Natural killer cell treated with Interleukin-12 subunit alpha and Interleukin-12 subunit beta and Interleukin-15 and Interleukin-18, amount 100 ng/mL, for 72 hours (primary cell): Measurements from ENCODE around the gene GPR82. TPM values are rescaled to one million over a fixed set of nuclear protein-coding genes. Genes with fewer than 3 reads are reported as not detected.

ENCODE experiments used
- ATAC-seq, 2 donors: fragments of 150-1000 bp; cut with Tn5 transposase in 1 of 2; sonication (Bioruptor Pico), chemical (Tn5 transposase) in 1 of 2; 2 replicates each; pipeline ENCODE4 v1.10.0; 2021
- DNase-seq: peaks from one replicate; pipeline ENCODE4 v3.0.0; 2022; ENCODE audit warnings: low spot score
- H3K27ac Mint-ChIP-seq, 2 donors: 1 replicate in 1 of 2; 2 replicates in 1 of 2; pipeline ENCODE4 v1.8.0; 2022; ENCODE audit warnings: mixed read lengths in 2 of 2, mild to moderate bottlenecking in 1 of 2, moderate library complexity in 1 of 2
- H3K27me3 Mint-ChIP-seq, 2 donors: 1 replicate in 1 of 2; 2 replicates in 1 of 2; pipeline ENCODE4 v1.8.0; 2022; ENCODE audit warnings: mixed read lengths in 2 of 2
- H3K36me3 Mint-ChIP-seq: one replicate; pipeline ENCODE4 v1.8.0; 2022; ENCODE audit warnings: mixed read lengths
- H3K4me1 Mint-ChIP-seq, 2 donors: 1 replicate in 1 of 2; 2 replicates in 1 of 2; pipeline ENCODE4 v1.8.0; 2022; ENCODE audit warnings: low read depth in 2 of 2, mixed read lengths in 2 of 2, mild to moderate bottlenecking in 1 of 2
- H3K4me3 Mint-ChIP-seq: one replicate; pipeline ENCODE4 v1.8.0; 2022; ENCODE audit warnings: mixed read lengths
- H3K9me3 Mint-ChIP-seq: 2 replicates; pipeline ENCODE4 v1.8.0; 2022; ENCODE audit warnings: mixed read lengths
- total RNA-seq, 2 donors: library from RNA; stranded (reverse); gene quantifications; one replicate each; pipeline ENCODE4 v1.2.3, GENCODE V29; 2022

GPR82 gene
- total RNA-seq, 2 donors from 2014 or later: 0.33 to 1.9 TPM

DNA sequence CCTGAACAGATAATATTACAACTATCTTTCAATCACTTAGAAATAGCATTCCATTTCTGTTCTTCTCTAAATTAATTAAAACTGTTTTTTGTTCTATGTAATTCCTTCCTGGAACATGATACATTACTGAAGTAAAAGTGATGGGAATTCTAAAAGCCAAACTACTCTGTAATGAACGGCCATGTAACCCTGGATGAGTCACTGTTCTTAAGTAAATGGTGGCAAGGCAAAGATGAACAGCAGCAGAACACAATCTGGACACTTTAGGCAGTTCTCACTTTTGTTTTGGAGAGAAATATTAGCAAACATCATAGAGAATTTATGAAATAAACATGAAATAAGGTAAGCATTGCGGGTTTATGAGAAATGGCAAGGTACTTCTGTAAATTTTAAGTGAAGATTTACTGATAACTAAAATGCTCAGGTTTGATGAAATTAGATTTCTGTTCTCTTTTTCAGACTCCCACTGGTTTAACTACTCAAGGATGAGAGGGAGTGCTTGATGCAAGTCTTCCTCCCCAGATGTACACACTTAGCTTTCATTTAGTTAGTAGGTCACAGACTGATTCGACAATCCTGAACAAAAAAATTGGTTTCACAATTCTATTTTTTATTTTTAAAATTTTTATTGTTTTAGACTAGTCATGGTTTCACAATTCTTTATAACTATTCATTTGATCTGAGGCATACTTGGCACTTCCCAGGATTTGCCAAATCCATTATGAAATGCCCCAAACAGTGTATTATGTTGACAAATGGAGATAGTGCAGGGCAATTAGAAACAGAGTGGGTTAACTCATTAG lies 964 bp upstream of the GPR82 start:
- Mint-ChIP-seq H3K4me3 (peak overlapping the region; percentile 75), H3K36me3 (peaks cover 17% of the 10 kb centered on the region), H3K27ac (peak overlapping the region; percentile 34 to 82)

DNA sequence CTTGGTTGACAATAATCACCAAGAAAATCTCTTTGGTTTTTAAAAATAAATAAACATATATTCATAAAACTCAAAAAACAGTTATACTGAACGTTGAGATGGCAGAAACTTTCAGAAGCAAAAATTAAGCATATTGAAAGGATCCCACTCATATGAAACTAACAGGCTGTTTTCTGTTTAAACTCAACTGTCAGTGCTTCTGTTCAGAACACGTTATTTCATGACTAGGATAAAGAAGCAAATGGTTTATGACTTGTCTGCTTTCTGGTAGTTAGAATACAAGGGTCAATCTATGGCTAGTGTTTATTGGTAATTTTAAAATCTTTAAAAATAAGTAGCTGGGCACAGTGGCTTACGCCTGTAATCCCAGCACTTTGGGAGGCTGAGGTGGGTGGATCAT lies 4.1 kb downstream of the GPR82 start:
- H3K4me1 Mint-ChIP-seq: peaks cover 10 to 12% of the 10 kb centered on the region in 2 donors
- ATAC-seq: no peak
- no peak overlapping the region for H3K27ac Mint-ChIP-seq
- DNase-seq: no peak
- no peaks in the 10 kb centered on the region for H3K9me3 Mint-ChIP-seq
- H3K4me3 Mint-ChIP-seq: no peak overlapping the region
- peaks cover 0 to 12% of the 10 kb centered on the region in 2 donors for H3K27me3 Mint-ChIP-seq
- H3K36me3 Mint-ChIP-seq: no peaks in the 10 kb centered on the region

More for the DNA sequence above, 964 bp upstream of the GPR82 start:
- Mint-ChIP-seq H3K9me3 (peaks cover 2% of the 10 kb centered on the region), H3K4me1 (peaks cover 35 to 39% of the 10 kb centered on the region in 2 donors), H3K27me3 (peaks cover 0 to 16% of the 10 kb centered on the region in 2 donors)
- DNase-seq (no peak), ATAC-seq (no peak)

DNA sequence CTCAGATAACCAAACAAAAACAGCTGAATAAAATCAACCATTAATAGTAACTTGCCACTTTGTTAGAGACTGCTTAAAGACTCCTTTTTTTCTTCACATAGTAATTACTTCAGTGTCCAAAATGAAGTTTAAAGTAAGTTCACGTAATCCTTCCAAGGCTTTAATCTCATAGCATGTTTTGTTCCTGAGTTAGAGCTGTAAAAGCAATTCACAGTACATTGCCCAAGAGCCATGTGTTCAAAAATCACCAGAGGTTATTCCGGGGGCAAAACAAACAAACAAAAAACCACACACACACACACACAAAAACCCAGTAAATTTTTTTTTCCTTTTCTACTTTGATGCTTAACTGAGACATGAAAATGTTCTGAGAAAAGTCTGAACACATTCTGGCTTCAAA lies 6.1 kb downstream of the GPR82 start:
- DNase-seq (no peak), ATAC-seq (no peak)
- Mint-ChIP-seq H3K9me3 (no peaks in the 10 kb centered on the region), H3K4me1 (peaks cover 15% of the 10 kb centered on the region in 2 donors), H3K4me3 (no peak overlapping the region), H3K27me3 (peaks cover 0 to 12% of the 10 kb centered on the region in 2 donors), H3K27ac (no peak overlapping the region), H3K36me3 (no peaks in the 10 kb centered on the region)

DNA sequence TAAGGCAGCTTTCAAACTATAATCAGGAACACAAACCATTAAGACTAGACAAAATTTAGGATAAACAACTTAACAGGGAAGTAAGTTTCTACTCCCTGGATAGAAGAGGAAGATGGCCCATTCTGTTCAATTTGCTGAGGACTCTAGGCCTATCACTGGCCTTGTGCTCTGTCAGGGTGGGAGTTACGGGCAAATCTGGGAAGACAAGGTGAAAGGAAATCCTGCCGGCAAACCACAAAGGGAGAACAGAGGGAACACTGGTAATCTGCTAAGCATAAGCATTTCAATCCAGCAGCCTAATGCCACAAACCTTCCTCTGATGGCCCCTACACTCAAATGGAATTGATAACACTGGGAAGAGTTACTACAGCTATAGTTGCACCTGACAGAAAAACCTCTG lies 8.3 kb downstream of the GPR82 start:
- ATAC-seq (no peak), DNase-seq (no peak)
- Mint-ChIP-seq H3K27me3 (peaks cover 0 to 15% of the 10 kb centered on the region in 2 donors), H3K36me3 (peaks cover 4% of the 10 kb centered on the region), H3K4me3 (no peak overlapping the region), H3K4me1 (peaks cover 25 to 31% of the 10 kb centered on the region in 2 donors), H3K9me3 (no peaks in the 10 kb centered on the region), H3K27ac (no peak overlapping the region)

DNA sequence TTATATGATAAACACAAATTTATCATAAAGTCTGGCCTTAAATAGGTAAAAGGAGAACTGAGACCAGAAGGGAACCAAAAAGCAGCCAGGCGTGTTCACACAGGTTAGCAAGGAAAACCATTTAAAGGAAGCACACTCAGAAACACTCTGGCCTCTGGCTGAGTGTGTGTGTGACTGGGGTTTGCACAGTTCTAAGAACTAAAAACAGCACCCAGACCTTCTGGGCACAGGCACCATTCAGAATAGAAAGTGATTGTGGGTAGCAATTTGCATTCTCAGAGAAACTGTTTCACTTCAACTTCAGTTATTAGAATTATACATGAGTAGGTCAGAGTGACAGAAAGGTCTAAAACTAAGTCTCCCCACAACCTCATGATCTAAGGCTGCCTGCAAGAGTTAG lies 10.0 kb downstream of the GPR82 start:
- peak; percentile 90 to 93 for ATAC-seq
- H3K4me3 Mint-ChIP-seq: peak overlapping the region; percentile 94
- H3K9me3 Mint-ChIP-seq: no peaks in the 10 kb centered on the region
- H3K27me3 Mint-ChIP-seq: peaks cover 0 to 14% of the 10 kb centered on the region in 2 donors
- H3K36me3 Mint-ChIP-seq: peaks cover 4% of the 10 kb centered on the region
- peak overlapping the region; percentile 73 to 85 for H3K27ac Mint-ChIP-seq
- DNase-seq: peak; percentile 65
- peaks cover 25 to 32% of the 10 kb centered on the region in 2 donors for H3K4me1 Mint-ChIP-seq

DNA sequence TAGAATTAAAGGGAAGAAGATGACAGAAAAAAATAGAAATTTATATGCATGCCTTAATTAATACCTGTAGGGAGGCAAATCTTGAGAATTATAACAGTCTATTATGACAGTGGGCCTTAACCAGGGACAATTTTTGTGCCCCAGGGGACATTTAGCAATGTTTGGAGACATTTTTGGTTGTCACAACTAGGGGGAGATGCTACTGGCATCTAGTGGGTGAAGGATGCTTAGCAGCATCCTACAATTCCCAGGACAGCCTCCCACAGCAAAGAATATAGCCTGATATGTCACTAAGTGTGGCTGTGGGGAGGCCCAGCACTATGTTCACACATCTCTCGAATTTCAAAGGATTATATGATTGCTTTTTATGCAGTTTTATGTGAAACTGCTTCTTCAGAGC lies 10.5 kb downstream of the GPR82 start:
- H3K27ac Mint-ChIP-seq: peak overlapping the region; percentile 73 to 85
- no peak for DNase-seq
- peaks cover 4% of the 10 kb centered on the region for H3K36me3 Mint-ChIP-seq
- peaks cover 0 to 14% of the 10 kb centered on the region in 2 donors for H3K27me3 Mint-ChIP-seq
- no peaks in the 10 kb centered on the region for H3K9me3 Mint-ChIP-seq
- peak overlapping the region; percentile 94 for H3K4me3 Mint-ChIP-seq
- H3K4me1 Mint-ChIP-seq: peaks cover 25 to 32% of the 10 kb centered on the region in 2 donors
- ATAC-seq: peak in 1 of 2 donors; percentile 34

DNA sequence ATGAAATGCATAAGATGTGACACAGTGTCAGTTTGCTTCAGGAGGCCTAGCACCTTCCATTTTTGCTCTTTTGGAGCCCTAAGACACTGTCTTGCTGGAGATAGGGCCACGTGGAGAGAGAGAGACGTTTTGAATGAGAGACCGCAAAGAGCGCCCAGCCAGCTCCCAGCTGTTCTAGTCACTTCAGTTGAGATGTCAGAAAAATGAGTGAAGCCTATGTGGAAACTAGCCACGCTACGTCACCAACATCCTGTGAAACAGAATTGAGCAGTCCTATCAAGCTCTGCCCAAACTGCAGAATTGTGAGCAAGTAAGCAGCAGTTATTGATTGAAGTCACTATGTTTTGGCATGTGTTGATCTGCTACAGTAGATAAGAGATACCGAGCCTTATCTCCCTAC lies 13.1 kb downstream of the GPR82 start:
- peaks cover 24 to 31% of the 10 kb centered on the region in 2 donors for H3K4me1 Mint-ChIP-seq
- DNase-seq (peak; percentile 68), ATAC-seq (peak; percentile 81 to 87)
- no peaks in the 10 kb centered on the region for H3K9me3 Mint-ChIP-seq
- H3K27me3 Mint-ChIP-seq: peaks cover 0 to 13% of the 10 kb centered on the region in 2 donors
- peak overlapping the region; percentile 72 for H3K4me3 Mint-ChIP-seq
- H3K27ac Mint-ChIP-seq: peak overlapping the region; percentile 2 to 69
- peaks cover 4% of the 10 kb centered on the region for H3K36me3 Mint-ChIP-seq

DNA sequence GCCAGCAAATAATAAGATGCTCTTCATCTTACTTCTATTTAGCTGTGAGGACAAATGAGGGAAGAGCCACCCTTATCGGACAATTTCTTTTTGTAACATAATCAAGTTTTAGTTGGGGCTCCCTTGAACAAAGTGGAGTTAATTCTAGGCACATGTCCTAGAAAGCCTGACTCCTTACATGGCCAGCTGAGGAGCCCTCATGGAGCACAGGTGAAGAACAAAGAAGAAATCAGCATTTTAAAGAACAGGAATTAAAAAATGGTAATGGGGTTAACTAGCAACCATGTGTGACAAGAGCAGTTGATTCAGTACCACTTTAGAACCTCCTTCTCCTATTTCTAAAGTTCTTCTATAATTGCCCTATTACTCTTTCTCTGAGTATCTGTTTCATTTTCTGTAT lies 15.9 kb downstream of the GPR82 start:
- Mint-ChIP-seq H3K4me1 (peaks cover 15 to 17% of the 10 kb centered on the region in 2 donors), H3K4me3 (no peak overlapping the region), H3K27ac (no peak overlapping the region), H3K9me3 (no peaks in the 10 kb centered on the region), H3K27me3 (peaks cover 0 to 20% of the 10 kb centered on the region in 2 donors), H3K36me3 (peaks cover 4% of the 10 kb centered on the region)
- DNase-seq: no peak
- ATAC-seq: no peak

DNA sequence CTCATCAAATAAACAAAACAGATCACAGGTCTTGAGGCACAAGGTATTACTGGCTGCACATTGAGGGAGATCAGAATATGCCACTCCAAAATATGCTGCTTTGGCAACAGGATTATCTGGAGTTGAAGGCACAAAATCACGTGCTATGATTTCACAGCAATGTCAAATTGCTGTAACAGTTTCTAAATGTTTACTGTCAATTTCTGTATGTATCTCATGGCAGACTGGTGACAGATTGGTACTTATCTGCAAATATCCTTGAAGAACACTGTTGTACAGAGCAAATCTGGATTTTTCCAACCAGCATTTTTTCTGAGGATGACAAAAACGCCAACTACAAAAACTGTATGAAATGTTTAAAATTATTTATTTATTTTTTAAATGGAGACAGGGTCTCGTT lies 26.7 kb downstream of the GPR82 start:
- no peak overlapping the region for H3K27ac Mint-ChIP-seq
- ATAC-seq (no peak), DNase-seq (no peak)
- H3K4me1 Mint-ChIP-seq: no peaks in the 10 kb centered on the region
- peaks cover 0 to 11% of the 10 kb centered on the region in 2 donors for H3K27me3 Mint-ChIP-seq
- H3K9me3 Mint-ChIP-seq: no peaks in the 10 kb centered on the region
- H3K36me3 Mint-ChIP-seq: no peaks in the 10 kb centered on the region
- H3K4me3 Mint-ChIP-seq: no peak overlapping the region

DNA sequence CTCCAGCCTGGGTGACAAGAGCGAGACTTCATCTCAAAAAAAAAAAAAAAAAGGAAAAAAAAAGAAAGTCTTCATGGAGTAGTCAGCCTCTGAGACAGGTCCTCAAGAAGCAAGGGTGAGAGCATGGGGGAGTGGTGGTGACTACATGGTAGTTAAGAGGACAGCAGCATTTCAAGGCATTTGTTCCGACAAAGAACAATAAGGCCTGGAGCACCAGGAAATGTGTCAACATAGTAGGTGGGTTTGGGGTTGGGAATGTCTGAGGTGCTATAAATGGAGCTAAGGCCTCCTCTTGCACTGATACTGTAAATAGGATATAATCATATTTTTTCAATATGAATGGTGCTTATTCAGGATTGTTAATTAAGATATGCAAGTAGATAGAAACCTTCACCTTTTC lies 34.4 kb downstream of the GPR82 start:
- no peaks in the 10 kb centered on the region for H3K9me3 Mint-ChIP-seq
- no peaks in the 10 kb centered on the region for H3K4me1 Mint-ChIP-seq
- peaks cover 0 to 24% of the 10 kb centered on the region in 2 donors for H3K27me3 Mint-ChIP-seq
- no peaks in the 10 kb centered on the region for H3K36me3 Mint-ChIP-seq
- no peak for DNase-seq
- no peak for ATAC-seq
- H3K4me3 Mint-ChIP-seq: no peak overlapping the region
- H3K27ac Mint-ChIP-seq: no peak overlapping the region

DNA sequence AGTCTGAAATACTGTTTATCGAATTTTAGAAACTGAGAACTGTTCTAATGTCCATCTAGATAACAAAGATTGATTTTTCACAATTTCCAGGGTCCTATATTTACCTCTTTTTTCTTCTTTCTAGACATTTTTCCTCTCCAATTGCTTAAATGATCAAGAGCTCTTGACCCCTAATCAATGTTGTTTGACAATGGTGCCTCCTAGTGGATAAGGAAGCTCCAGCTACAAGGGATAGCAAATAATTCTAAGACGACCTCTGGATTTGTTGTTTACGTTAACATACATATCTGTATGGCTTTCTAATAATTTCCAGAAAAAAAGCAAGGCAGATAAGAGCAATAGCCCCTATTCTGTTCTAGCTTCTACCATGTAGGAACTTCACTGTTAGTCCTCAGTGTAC lies 35.8 kb downstream of the GPR82 start:
- H3K4me3 Mint-ChIP-seq: no peak overlapping the region
- H3K27ac Mint-ChIP-seq: no peak overlapping the region
- H3K36me3 Mint-ChIP-seq: no peaks in the 10 kb centered on the region
- no peaks in the 10 kb centered on the region for H3K4me1 Mint-ChIP-seq
- ATAC-seq (no peak), DNase-seq (no peak)
- no peaks in the 10 kb centered on the region for H3K9me3 Mint-ChIP-seq
- peaks cover 0 to 27% of the 10 kb centered on the region in 2 donors for H3K27me3 Mint-ChIP-seq

DNA sequence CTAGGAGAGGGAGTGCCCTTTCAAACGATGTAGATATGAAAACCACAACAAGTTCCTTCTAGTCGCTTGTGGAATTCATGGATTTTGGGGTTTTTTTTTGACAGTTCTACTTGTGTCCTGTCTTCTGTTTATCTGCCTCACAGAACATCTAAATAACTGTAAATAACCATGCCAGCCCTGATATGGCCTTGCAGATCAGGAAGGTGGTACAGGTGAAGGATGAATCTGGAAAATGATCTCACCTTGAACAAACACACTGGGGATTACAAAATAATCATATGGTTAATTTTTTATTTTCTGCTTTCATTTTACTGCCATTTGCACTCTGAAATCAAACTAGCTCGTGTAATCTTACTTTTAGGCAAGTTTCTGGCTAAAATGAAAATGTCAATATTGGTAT lies 37.2 kb downstream of the GPR82 start:
- Mint-ChIP-seq H3K36me3 (no peaks in the 10 kb centered on the region), H3K4me1 (no peaks in the 10 kb centered on the region), H3K27ac (no peak overlapping the region), H3K27me3 (peaks cover 0 to 18% of the 10 kb centered on the region in 2 donors), H3K9me3 (no peaks in the 10 kb centered on the region), H3K4me3 (no peak overlapping the region)
- ATAC-seq (no peak), DNase-seq (no peak)

DNA sequence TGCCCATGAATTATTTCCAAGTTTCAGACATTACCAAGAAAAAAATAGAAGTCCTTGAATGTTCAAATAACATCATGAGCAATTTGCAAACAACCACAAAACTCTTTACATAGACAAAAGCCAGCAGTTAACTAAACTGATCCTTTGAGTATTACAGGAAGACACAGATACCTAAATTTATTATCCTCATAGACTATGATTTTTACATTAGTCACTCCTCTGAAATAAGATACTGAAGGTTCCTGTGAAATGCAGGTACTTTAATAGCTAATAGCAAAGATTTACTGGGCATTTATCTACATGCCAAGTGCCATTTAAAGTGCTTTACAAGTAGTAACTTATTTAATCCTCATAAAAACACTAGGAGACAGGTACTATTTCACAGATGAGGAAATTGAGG lies 37.7 kb downstream of the GPR82 start:
- Mint-ChIP-seq H3K9me3 (no peaks in the 10 kb centered on the region), H3K27me3 (peaks cover 0 to 18% of the 10 kb centered on the region in 2 donors), H3K27ac (no peak overlapping the region), H3K4me1 (no peaks in the 10 kb centered on the region), H3K36me3 (no peaks in the 10 kb centered on the region), H3K4me3 (no peak overlapping the region)
- DNase-seq (no peak), ATAC-seq (no peak)

DNA sequence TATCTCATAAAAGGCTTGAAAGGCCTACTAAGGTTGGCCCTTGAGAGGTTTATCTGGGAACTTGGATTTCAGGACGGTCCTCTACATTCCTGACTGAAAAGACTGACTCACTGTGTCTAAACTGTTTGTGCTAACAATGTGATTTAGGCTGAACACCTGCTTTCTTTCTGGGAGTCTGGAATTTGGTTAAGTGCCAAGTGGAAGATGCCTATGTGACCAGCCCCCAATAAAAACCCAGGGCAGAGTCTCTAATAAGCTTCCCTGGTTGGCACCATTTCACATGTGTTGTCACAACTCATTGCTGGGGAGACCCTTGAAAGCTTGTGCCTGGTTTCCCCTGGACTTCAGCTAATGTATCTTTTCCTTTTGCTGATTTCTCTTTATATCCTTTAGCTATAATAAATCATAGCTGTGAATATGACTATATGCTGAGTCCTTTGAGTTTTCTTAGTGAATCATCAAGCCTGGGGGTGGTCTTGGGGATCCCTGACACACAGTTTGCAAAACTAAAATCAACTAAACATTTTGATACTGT lies 55.1 kb downstream of the GPR82 start:
- H3K9me3 Mint-ChIP-seq: no peaks in the 10 kb centered on the region
- DNase-seq: no peak
- no peak overlapping the region for H3K27ac Mint-ChIP-seq
- H3K4me3 Mint-ChIP-seq: no peak overlapping the region
- H3K36me3 Mint-ChIP-seq: no peaks in the 10 kb centered on the region
- ATAC-seq: no peak
- H3K4me1 Mint-ChIP-seq: no peaks in the 10 kb centered on the region
- H3K27me3 Mint-ChIP-seq: peaks cover 0 to 3% of the 10 kb centered on the region in 2 donors
